Esophagus muscularis mucosa (tissue), 4 donors: ENCODE results near the gene ZNF672. TPM values are rescaled to one million over a fixed set of nuclear protein-coding genes. Genes with fewer than 3 reads are reported as not detected.

ENCODE experiments used
- DNase-seq: peaks from one replicate; pipeline ENCODE4 v3.0.0-alpha.2; 2017; ENCODE audit errors: extremely low spot score
- H3K27ac ChIP-seq, 4 donors: fragments of 200-600 bp; sonication (generic); replicated peaks in 1 of 4; 1 replicate in 3 of 4; 2 replicates in 1 of 4; pipeline ENCODE4 v1.5.1; 2016 to 2019; ENCODE audit warnings: mild to moderate bottlenecking in 1 of 4
- H3K27me3 ChIP-seq, 4 donors: fragments of 200-600 bp; sonication (generic); one replicate each; pipeline versions ENCODE4 v1.5.1 to v1.6.0; 2016 to 2019
- H3K36me3 ChIP-seq, 4 donors: fragments of 200-600 bp; sonication (generic); one replicate each; pipeline ENCODE4 v1.5.1; 2016 to 2019
- H3K4me1 ChIP-seq, 4 donors: fragments of 200-600 bp; sonication (generic); one replicate each; pipeline ENCODE4 v1.5.1; 2016 to 2019
- H3K4me3 ChIP-seq, 4 donors: fragments of 200-600 bp; sonication (generic); 1 replicate in 2 of 4; 2 replicates in 2 of 4; pipeline ENCODE4 v1.5.1; 2016 to 2019; ENCODE audit warnings: mild to moderate bottlenecking in 4 of 4, moderate library complexity in 1 of 4
- H3K9me3 ChIP-seq, 4 donors: fragments of 200-600 bp; sonication (generic); 1 replicate in 3 of 4; 2 replicates in 1 of 4; pipeline ENCODE4 v1.5.1; 2016 to 2019
- CTCF ChIP-seq, 3 experiments: fragments of 200-600 bp in 2 of 3; fragments of 450-650 bp in 1 of 3; sonication (generic) in 2 of 3; IDR thresholded peaks; one replicate each; pipeline ENCODE4 v1.5.1; 2017 to 2019; ENCODE audit warnings: antibody characterized with exemption in 3 of 3, mild to moderate bottlenecking in 2 of 3, moderate library complexity in 1 of 3
- EP300 ChIP-seq: sonication (generic); formaldehyde crosslinking; IDR thresholded peaks from one replicate; pipeline ENCODE4 v1.6.1; 2017; ENCODE audit warnings: antibody characterized with exemption
- POLR2A ChIP-seq: fragments of 450-650 bp; IDR thresholded peaks from one replicate; pipeline ENCODE4 v1.6.1; 2017; ENCODE audit warnings: antibody characterized with exemption, moderate library complexity, mild to moderate bottlenecking, low read depth
- POLR2AphosphoS5 ChIP-seq, 2 donors: sonication (generic); formaldehyde crosslinking; IDR thresholded peaks; one replicate each; pipeline ENCODE4 v1.6.1; 2017; ENCODE audit warnings: antibody characterized with exemption in 2 of 2
- WGBS: methylation state at CpG from one replicate; pipeline ENCODE4 v1.1.5; 2018; 5-methylcytosine and 5-hydroxymethylcytosine counted together
- intact Hi-C: fragments of 100-400 bp; cut with DNase I; formaldehyde crosslinking; loops from one replicate; pipeline ENCODE4 v1.15.1; 2023
- total RNA-seq, 4 donors: library from RNA; depleted of rRNA; stranded (reverse); fragments of >200 nt; gene quantifications; one replicate each; pipeline versions ENCODE4 v1.1.0 to v1.2.1, GENCODE V29; 2016

ZNF672 gene
- total RNA-seq, 4 donors from 2014 or later, result 30.3 to 46.4 (median 39.3) TPM

DNA sequence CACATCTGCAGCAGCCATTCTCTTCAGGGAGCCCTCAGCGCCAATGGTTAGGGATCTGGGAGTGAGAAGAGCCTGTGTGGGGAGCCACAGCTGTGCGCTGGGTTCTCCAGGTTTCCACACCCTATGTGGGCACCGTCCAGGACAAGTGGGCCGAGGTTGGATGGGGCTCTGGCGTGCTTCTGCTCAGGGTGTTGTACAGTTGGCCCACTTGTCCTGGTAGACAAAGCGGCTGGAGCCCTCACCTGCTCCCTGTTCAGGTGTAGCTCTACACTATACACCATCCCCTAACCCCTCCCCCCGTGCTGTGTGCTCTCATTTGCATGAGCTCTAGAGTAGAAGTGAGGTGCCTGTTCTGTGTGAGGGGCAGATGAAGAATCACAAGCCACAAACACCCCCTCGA, 24.5 kb upstream of the ZNF672 start:
- no peak for DNase-seq
- H3K4me1 ChIP-seq, result peaks cover 14 to 23% (median 20%) of the 10 kb centered on the region in 4 donors
- WGBS, result 95% methylated on average over 4 of the region's 8 CpGs
- no peaks in the 10 kb centered on the region for H3K9me3 ChIP-seq
- H3K27me3 ChIP-seq, result no peaks in the 10 kb centered on the region
- no peak overlapping the region for H3K4me3 ChIP-seq
- TF ChIP-seq EP300, result no peak
- no peak for TF ChIP-seq CTCF (IDR thresholded peaks at IDR 0.05)
- no peak for TF ChIP-seq POLR2A
- TF ChIP-seq POLR2AphosphoS5 (IDR thresholded peaks at IDR 0.05), result no peak
- H3K36me3 ChIP-seq, result peaks cover 37 to 72% (median 67%) of the 10 kb centered on the region in 4 donors
- intact Hi-C loops, result no loop called here
- H3K27ac ChIP-seq, result no peak overlapping the region

DNA sequence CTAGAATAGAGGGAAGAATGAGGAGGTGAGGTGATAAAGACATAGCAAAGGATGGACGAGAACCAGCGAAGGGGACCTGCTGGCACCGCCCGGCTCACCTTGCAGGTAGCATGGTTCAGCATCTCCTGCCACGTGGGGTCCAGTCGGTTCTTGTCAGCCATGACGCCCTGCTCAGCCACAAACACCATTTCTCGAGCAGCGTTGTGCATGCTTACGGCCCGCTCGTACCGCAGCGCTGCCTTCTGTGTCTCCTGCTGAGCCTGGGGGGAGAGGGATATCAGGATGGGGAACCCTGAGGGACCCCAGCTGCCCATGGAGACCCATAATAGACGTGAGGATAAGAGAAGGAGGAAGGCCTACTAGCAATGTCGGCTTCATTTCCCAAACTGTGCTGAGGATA, 23.7 kb upstream of the ZNF672 start:
- H3K36me3 ChIP-seq, result peaks cover 37 to 75% (median 67%) of the 10 kb centered on the region in 4 donors
- WGBS, result 91% methylated on average over 16 of the region's 16 CpGs

DNA sequence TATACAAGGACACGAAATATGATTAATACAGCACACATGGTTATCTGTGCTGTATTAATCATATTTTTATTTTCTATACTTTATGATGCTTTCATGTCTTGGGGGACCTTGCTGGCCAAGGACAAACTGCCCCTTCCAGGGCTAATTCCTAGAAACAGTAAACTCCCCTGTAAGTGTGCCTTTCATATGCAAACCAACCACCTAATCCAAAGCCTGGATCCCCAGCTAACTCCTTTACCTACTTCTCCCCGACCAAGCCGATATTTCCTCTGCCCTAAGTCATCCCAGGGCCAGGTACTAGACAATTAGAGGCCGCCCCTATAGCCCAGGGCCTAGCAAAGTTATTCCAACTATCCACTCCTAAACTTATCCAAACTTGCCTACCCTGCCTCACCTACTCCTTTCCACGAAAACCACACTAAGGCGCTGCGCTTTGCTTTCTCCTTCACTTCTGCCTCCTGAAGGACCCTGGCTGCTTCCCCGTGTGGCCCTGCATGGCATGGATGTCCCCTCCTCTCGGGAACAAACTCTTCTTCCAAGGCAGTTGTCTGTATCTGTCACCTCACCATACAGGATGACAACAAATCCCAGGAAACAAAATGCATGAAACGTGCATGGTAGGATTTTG, 22.5 kb upstream of the ZNF672 start:
- 89% methylated on average over 10 of the region's 10 CpGs for WGBS
- no peak overlapping the region for H3K4me3 ChIP-seq
- DNase-seq, result no peak
- H3K36me3 ChIP-seq, result peaks cover 37 to 81% (median 74%) of the 10 kb centered on the region in 4 donors
- no peak for TF ChIP-seq EP300
- no peak overlapping the region for H3K27ac ChIP-seq
- H3K9me3 ChIP-seq, result no peaks in the 10 kb centered on the region
- peaks cover 16 to 34% (median 33%) of the 10 kb centered on the region in 4 donors for H3K4me1 ChIP-seq
- H3K27me3 ChIP-seq, result no peaks in the 10 kb centered on the region
- intact Hi-C loops, result no loop called here

More for the DNA sequence above, 23.7 kb upstream of the ZNF672 start:
- Histone ChIP-seq H3K9me3 (no peaks in the 10 kb centered on the region), H3K27ac (no peak overlapping the region), H3K27me3 (no peaks in the 10 kb centered on the region), H3K4me1 (peaks cover 18 to 31% (median 28%) of the 10 kb centered on the region in 4 donors), H3K4me3 (no peak overlapping the region)
- no peak for DNase-seq
- intact Hi-C loops, result no loop called here
- no peak for TF ChIP-seq POLR2AphosphoS5 (IDR thresholded peaks at IDR 0.05)
- no peak for TF ChIP-seq EP300
- TF ChIP-seq POLR2A, result no peak
- no peak for TF ChIP-seq CTCF (IDR thresholded peaks at IDR 0.05)

- TF ChIP-seq CTCF (IDR thresholded peaks at IDR 0.05) (no peak), EP300 (no peak), POLR2A (no peak), POLR2AphosphoS5 (IDR thresholded peaks at IDR 0.05) (no peak)
- intact Hi-C loops, result no loop called here
- 87% methylated on average over 13 of the region's 13 CpGs for WGBS
- Histone ChIP-seq H3K36me3 (peaks cover 37 to 83% (median 77%) of the 10 kb centered on the region in 4 donors), H3K27ac (no peak overlapping the region), H3K27me3 (no peaks in the 10 kb centered on the region), H3K9me3 (no peaks in the 10 kb centered on the region), H3K4me3 (no peak overlapping the region), H3K4me1 (peaks cover 14 to 34% (median 33%) of the 10 kb centered on the region in 4 donors)
- DNase-seq, result no peak
These were observed 21.8 kb upstream of the ZNF672 start for GRCh38 chr1:248816042-248816851.

DNA sequence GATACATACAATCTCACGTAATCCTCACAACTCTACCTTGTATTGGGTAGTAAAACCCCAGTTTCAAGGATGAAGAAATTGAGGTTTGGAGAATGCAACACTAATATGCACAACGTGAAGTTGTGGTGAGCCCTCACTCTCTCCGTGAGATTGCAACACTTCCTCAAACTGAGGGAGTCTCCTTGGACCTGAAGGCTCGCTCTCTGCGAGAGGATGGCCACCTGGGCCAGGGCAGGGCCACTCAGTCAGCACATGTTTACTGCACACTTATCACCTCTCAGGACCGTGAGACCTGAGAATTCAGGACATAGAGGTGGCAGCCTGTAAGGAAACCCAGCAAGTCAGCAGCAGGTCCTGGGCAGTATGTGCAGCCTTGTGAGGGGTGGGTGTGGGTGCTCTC, 21.0 kb upstream of the ZNF672 start:
- H3K4me1 ChIP-seq, result peaks cover 21 to 38% (median 34%) of the 10 kb centered on the region in 4 donors
- H3K36me3 ChIP-seq, result peaks cover 37 to 80% (median 72%) of the 10 kb centered on the region in 4 donors
- no peak for DNase-seq
- no peaks in the 10 kb centered on the region for H3K27me3 ChIP-seq
- TF ChIP-seq POLR2A, result no peak
- no peak for TF ChIP-seq CTCF (IDR thresholded peaks at IDR 0.05)
- TF ChIP-seq POLR2AphosphoS5 (IDR thresholded peaks at IDR 0.05), result no peak
- TF ChIP-seq EP300, result no peak
- H3K27ac ChIP-seq, result no peak overlapping the region
- H3K4me3 ChIP-seq, result no peak overlapping the region
- WGBS, result 79% methylated on average over 3 of the region's 6 CpGs
- intact Hi-C loops, result no loop called here
- H3K9me3 ChIP-seq, result no peaks in the 10 kb centered on the region
